Endodermal cell (in vitro differentiated cells): Measurements from ENCODE around the gene PMEPA1. TPM values are rescaled to one million over a fixed set of nuclear protein-coding genes. Genes with fewer than 3 reads are reported as not detected.

Source experiments
- DNase-seq: peaks from one replicate; pipeline ENCODE4 v3.0.0-alpha.2; 2017
- H3K27ac ChIP-seq: 2 replicates; pipeline ENCODE4 v1.5.1; 2013; ENCODE audit warnings: mild to moderate bottlenecking, low read depth, low read length, moderate library complexity
- H3K27me3 ChIP-seq: 2 replicates; pipeline ENCODE4 v1.6.1; 2013; ENCODE audit warnings: mild to moderate bottlenecking, low read length, moderate library complexity; ENCODE audit not compliant: insufficient read depth, control insufficient read depth, poor library complexity, severe bottlenecking
- H3K36me3 ChIP-seq: 2 replicates; pipeline ENCODE4 v1.7.0; 2013; ENCODE audit warnings: mild to moderate bottlenecking, low read length, moderate library complexity; ENCODE audit not compliant: control insufficient read depth, insufficient read depth
- H3K4me1 ChIP-seq: one replicate; pipeline ENCODE4 v1.7.0; 2013; ENCODE audit warnings: low read length; ENCODE audit not compliant: control insufficient read depth, insufficient read depth
- H3K4me3 ChIP-seq: 2 replicates; pipeline ENCODE4 v1.5.1; 2013; ENCODE audit warnings: mild to moderate bottlenecking, low read length, moderate library complexity
- H3K9ac ChIP-seq: 2 replicates; pipeline ENCODE4 v1.6.1; 2013; ENCODE audit warnings: mild to moderate bottlenecking, low read length, moderate library complexity; ENCODE audit not compliant: poor library complexity, severe bottlenecking; ENCODE audit errors: extremely low read depth
- H3K9me3 ChIP-seq: 2 replicates; pipeline ENCODE4 v1.6.1; 2013; ENCODE audit warnings: mild to moderate bottlenecking, low read length, moderate library complexity; ENCODE audit not compliant: control insufficient read depth
- H3K27ac Mint-ChIP-seq: 2 replicates; pipeline ENCODE4 v1.8.0; 2020; ENCODE audit warnings: mixed read lengths
- H3K27me3 Mint-ChIP-seq: 2 replicates; pipeline ENCODE4 v1.8.0; 2021; ENCODE audit warnings: mild to moderate bottlenecking, mixed read lengths; ENCODE audit not compliant: insufficient read depth
- H3K36me3 Mint-ChIP-seq: 2 replicates; pipeline ENCODE4 v1.8.0; 2020; ENCODE audit warnings: low read depth, mixed read lengths
- H3K4me1 Mint-ChIP-seq: 2 replicates; pipeline ENCODE4 v1.8.0; 2020; ENCODE audit warnings: mixed read lengths
- H3K4me3 Mint-ChIP-seq: 2 replicates; pipeline ENCODE4 v1.8.0; 2020; ENCODE audit warnings: mild to moderate bottlenecking, moderate library complexity, mixed read lengths
- H3K9me3 Mint-ChIP-seq: 2 replicates; pipeline ENCODE4 v1.8.0; 2020; ENCODE audit warnings: mild to moderate bottlenecking, mixed read lengths
- WGBS, 2 experiments: methylation state at CpG; one replicate each; pipeline versions ENCODE4 v1.1.5 to v1.1.7; 2013; ENCODE audit warnings: missing lambda C conversion rate in 2 of 2, mixed read lengths in 1 of 2; ENCODE audit not compliant: insufficient coverage in 1 of 2, insufficient read length in 1 of 2; 5-methylcytosine and 5-hydroxymethylcytosine counted together
- total RNA-seq, 2 donors: library from RNA; stranded (reverse); fragmentation: NEBNext Ultra II Directional in 1 of 2; extraction: Animal tissue kit (Norgen Biotek cat#: 25700) in 1 of 2; gene quantifications; 2 replicates in 1 of 2; 3 replicates in 1 of 2; pipeline ENCODE4 v1.2.1, GENCODE V29; 2021
- TF ChIP-seq, protein P1 (sequence below): fragments of 200-600 bp; sonication (generic); conservative IDR thresholded peaks from 2 replicates; pipeline ENCODE4 v1.5.0; 2021; ENCODE audit warnings: antibody characterized with exemption, mild to moderate bottlenecking

The PMEPA1 gene
- total RNA-seq, 2 donors from 2014 or later = 18.8 to 37.4 TPM

DNA sequence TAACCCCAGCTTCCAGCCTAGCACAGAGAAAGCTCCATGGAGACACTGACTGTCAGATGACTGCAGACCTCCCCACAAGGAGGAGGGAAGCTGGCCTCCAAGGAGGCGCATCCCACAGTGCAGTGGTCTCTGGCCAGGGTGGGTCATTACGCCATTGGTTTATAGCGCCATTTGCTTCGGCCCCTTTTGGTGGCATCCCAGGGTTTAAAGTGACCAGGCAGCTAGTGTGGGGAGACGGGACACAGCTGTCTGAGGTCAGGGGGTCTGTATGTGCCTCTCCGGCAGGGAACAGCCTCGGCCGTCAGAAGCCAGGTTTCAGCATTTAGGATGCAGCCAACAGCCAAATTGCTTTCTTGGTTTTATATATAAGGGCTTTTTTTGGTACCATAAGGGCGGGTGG, 15.8 kb upstream of the PMEPA1 start:
- no peak overlapping the region for H3K9ac ChIP-seq
- no peaks in the 10 kb centered on the region for H3K36me3 ChIP-seq
- peaks cover 3% of the 10 kb centered on the region for H3K27me3 ChIP-seq
- Mint-ChIP-seq H3K27me3 (peaks cover 8% of the 10 kb centered on the region), H3K4me3 (no peak overlapping the region), H3K9me3 (no peaks in the 10 kb centered on the region), H3K36me3 (no peaks in the 10 kb centered on the region), H3K4me1 (peaks cover 18% of the 10 kb centered on the region), H3K27ac (no peak overlapping the region)
- H3K9me3 ChIP-seq = no peaks in the 10 kb centered on the region
- DNase-seq = no peak
- TF ChIP-seq, protein P1, sequence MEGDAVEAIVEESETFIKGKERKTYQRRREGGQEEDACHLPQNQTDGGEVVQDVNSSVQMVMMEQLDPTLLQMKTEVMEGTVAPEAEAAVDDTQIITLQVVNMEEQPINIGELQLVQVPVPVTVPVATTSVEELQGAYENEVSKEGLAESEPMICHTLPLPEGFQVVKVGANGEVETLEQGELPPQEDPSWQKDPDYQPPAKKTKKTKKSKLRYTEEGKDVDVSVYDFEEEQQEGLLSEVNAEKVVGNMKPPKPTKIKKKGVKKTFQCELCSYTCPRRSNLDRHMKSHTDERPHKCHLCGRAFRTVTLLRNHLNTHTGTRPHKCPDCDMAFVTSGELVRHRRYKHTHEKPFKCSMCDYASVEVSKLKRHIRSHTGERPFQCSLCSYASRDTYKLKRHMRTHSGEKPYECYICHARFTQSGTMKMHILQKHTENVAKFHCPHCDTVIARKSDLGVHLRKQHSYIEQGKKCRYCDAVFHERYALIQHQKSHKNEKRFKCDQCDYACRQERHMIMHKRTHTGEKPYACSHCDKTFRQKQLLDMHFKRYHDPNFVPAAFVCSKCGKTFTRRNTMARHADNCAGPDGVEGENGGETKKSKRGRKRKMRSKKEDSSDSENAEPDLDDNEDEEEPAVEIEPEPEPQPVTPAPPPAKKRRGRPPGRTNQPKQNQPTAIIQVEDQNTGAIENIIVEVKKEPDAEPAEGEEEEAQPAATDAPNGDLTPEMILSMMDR = no peak
- H3K27ac ChIP-seq = no peak overlapping the region
- H3K4me1 ChIP-seq = peaks cover 2% of the 10 kb centered on the region
- no peak overlapping the region for H3K4me3 ChIP-seq
- WGBS, 2 experiments = 95 to 96% methylated on average over 9 of the region's 9 CpGs

DNA sequence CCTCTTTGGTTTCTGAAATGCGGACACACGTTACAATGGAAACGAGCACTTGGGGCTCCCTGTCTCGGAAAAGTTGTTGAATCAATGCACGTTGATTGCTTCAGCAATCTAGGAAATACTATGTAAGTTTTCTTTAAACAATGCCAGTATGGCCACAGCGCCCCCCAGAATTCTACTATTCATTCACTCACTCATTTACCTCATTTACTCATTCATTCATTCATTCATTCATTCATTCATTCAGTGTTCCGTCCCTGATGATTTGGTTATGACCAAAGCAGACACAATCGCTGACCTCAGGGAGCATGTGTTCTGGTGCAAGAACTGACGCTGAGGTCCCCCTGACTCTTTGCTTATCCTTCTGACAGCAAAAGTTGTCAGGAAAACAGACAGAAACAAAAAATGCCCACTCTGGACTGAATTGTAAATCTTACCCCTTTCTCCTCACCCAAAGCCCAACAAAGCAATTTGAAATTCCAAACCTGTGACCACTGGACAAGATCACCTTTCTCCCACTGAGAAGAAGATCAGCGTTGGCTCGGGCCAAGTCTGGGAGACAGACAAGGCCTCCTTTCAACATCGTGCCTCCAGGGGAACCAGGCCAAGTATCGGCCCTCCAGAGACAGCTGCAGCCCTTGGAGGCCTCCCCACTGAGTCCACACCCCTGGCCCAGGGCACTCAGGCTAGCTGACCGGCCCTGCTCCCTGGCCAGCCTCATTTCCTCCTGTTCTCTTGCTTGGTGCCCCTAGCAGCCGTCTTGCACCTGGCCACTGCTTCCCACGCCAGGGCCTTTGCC, 15.0 kb upstream of the PMEPA1 start:
- no peaks in the 10 kb centered on the region for H3K36me3 Mint-ChIP-seq
- peaks cover 8% of the 10 kb centered on the region for H3K27me3 Mint-ChIP-seq
- 90 to 93% methylated on average over 13 to 16 of the region's 16 CpGs for WGBS, 2 experiments
- no peak for DNase-seq
- H3K9me3 ChIP-seq = no peaks in the 10 kb centered on the region
- H3K4me1 Mint-ChIP-seq = peaks cover 18% of the 10 kb centered on the region
- no peak overlapping the region for H3K27ac Mint-ChIP-seq
- no peak overlapping the region for H3K9ac ChIP-seq
- peaks cover 2% of the 10 kb centered on the region for H3K4me1 ChIP-seq
- H3K9me3 Mint-ChIP-seq = no peaks in the 10 kb centered on the region
- peak overlapping the region; percentile 30 for H3K27ac ChIP-seq
- H3K27me3 ChIP-seq = peaks cover 3% of the 10 kb centered on the region
- TF ChIP-seq, protein P1 = no peak
- no peak overlapping the region for H3K4me3 Mint-ChIP-seq
- no peak overlapping the region for H3K4me3 ChIP-seq
- no peaks in the 10 kb centered on the region for H3K36me3 ChIP-seq

DNA sequence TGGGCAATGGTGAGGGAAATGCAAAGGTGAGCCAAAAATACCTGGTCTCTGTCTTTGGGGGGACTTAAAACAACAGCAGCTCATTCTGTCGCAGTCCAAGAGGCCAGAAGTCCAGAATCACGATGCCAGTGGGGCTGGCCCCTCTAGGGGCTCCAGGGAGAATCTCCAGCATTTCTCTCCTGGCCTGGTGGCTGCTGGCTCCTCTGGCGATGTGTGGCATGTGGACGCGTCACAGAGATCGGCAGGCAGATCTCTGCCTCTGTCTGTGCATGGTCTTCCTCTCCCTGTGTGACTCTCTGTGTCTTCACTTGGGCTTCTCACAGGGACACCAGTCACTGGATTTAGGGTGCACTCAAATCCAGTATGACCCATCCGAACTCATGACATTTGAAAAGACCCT, 14.0 kb upstream of the PMEPA1 start:
- Histone ChIP-seq H3K4me3 (no peak overlapping the region), H3K4me1 (peaks cover 2% of the 10 kb centered on the region), H3K9me3 (no peaks in the 10 kb centered on the region), H3K36me3 (no peaks in the 10 kb centered on the region), H3K9ac (no peak overlapping the region), H3K27me3 (peaks cover 3% of the 10 kb centered on the region), H3K27ac (no peak overlapping the region)
- Mint-ChIP-seq H3K4me3 (no peak overlapping the region), H3K4me1 (peaks cover 18% of the 10 kb centered on the region), H3K27me3 (peaks cover 8% of the 10 kb centered on the region), H3K9me3 (no peaks in the 10 kb centered on the region), H3K27ac (no peak overlapping the region), H3K36me3 (no peaks in the 10 kb centered on the region)
- WGBS, 2 experiments = 95 to 96% methylated on average over 7 of the region's 7 CpGs
- TF ChIP-seq, protein P1 = no peak
- DNase-seq = no peak
